Neuronal stem cell (in vitro differentiated cells): ENCODE data around the gene JPH4.

Experiments
- DNase-seq: peaks from one replicate; pipeline ENCODE4 v3.0.0-alpha.2; 2013; ENCODE audit warnings: low spot score
- H2AFZ ChIP-seq: one replicate; pipeline ENCODE4 v1.6.1; 2013; ENCODE audit warnings: mild to moderate bottlenecking, low read length, inconsistent platforms
- H2AK5ac ChIP-seq: 2 replicates; pipeline ENCODE4 v1.6.1; 2013; ENCODE audit warnings: low read depth, mild to moderate bottlenecking, inconsistent platforms, low read length, moderate library complexity, mixed read lengths
- H2BK120ac ChIP-seq: 2 replicates; pipeline ENCODE4 v1.6.1; 2013; ENCODE audit warnings: low read depth, mild to moderate bottlenecking, inconsistent platforms, low read length, moderate library complexity, mixed read lengths
- H2BK12ac ChIP-seq: one replicate; pipeline ENCODE4 v1.6.1; 2013; ENCODE audit warnings: low read length, inconsistent platforms
- H2BK15ac ChIP-seq: 2 replicates; pipeline ENCODE4 v1.6.1; 2013; ENCODE audit warnings: mild to moderate bottlenecking, low read length, inconsistent platforms, mixed read lengths
- H2BK5ac ChIP-seq: one replicate; pipeline ENCODE4 v1.6.1; 2013; ENCODE audit warnings: inconsistent platforms, mild to moderate bottlenecking, low read length, moderate library complexity
- H3K14ac ChIP-seq: one replicate; pipeline ENCODE4 v1.6.1; 2013; ENCODE audit warnings: low read length, inconsistent platforms
- H3K18ac ChIP-seq: 2 replicates; pipeline ENCODE4 v1.6.1; 2013; ENCODE audit warnings: low read length, inconsistent platforms
- H3K23ac ChIP-seq: 2 replicates; pipeline ENCODE4 v1.6.1; 2013; ENCODE audit warnings: low read depth, mild to moderate bottlenecking, mixed read lengths, low read length, inconsistent platforms; ENCODE audit not compliant: poor library complexity
- H3K27ac ChIP-seq: replicated peaks from 3 replicates; pipeline ENCODE4 v1.5.1; 2013; ENCODE audit warnings: low read length, inconsistent platforms
- H3K27me3 ChIP-seq, 3 experiments: 2 replicates each; pipeline ENCODE4 v1.6.1; 2013; ENCODE audit warnings: low read length in 3 of 3, mild to moderate bottlenecking in 2 of 3, inconsistent platforms in 1 of 3, low read depth in 1 of 3, mixed read lengths in 1 of 3, moderate library complexity in 1 of 3; ENCODE audit not compliant: control insufficient read depth in 3 of 3, insufficient read depth in 3 of 3
- H3K36me3 ChIP-seq, 2 donors: replicated peaks in 1 of 2; 2 replicates each; pipeline ENCODE4 v1.6.1; 2013; ENCODE audit warnings: low read length in 2 of 2; ENCODE audit not compliant: control insufficient read depth in 2 of 2, insufficient read depth in 2 of 2
- H3K4ac ChIP-seq: 2 replicates; pipeline ENCODE4 v1.6.1; 2013; ENCODE audit warnings: inconsistent platforms, mild to moderate bottlenecking, low read length, moderate library complexity
- H3K4me1 ChIP-seq, 2 donors: 1 replicate in 1 of 2; 2 replicates in 1 of 2; pipeline ENCODE4 v1.6.1; 2013; ENCODE audit warnings: low read length in 2 of 2, low read depth in 1 of 2; ENCODE audit not compliant: control insufficient read depth in 2 of 2, insufficient read depth in 1 of 2
- H3K4me2 ChIP-seq: one replicate; pipeline ENCODE4 v1.6.1; 2013; ENCODE audit warnings: mild to moderate bottlenecking, low read length, inconsistent platforms; ENCODE audit not compliant: insufficient read depth, poor library complexity, severe bottlenecking
- H3K4me3 ChIP-seq, 2 donors: 2 replicates each; pipeline ENCODE4 v1.5.1; 2013; ENCODE audit warnings: low read length in 2 of 2, mild to moderate bottlenecking in 2 of 2, inconsistent platforms in 1 of 2, moderate library complexity in 1 of 2
- H3K79me1 ChIP-seq: one replicate; pipeline ENCODE4 v1.6.1; 2013; ENCODE audit warnings: low read depth, mild to moderate bottlenecking, inconsistent platforms, low read length, moderate library complexity
- H3K9ac ChIP-seq: one replicate; pipeline ENCODE4 v1.6.1; 2013; ENCODE audit warnings: mild to moderate bottlenecking, low read depth, low read length, inconsistent platforms; ENCODE audit not compliant: poor library complexity
- H3K9me3 ChIP-seq, 2 donors: replicated peaks in 1 of 2; 2 replicates each; pipeline versions ENCODE3 to v1.6.1; 2013; ENCODE audit warnings: low read length in 2 of 2, mild to moderate bottlenecking in 2 of 2, inconsistent platforms in 1 of 2, low read depth in 1 of 2, mixed read lengths in 1 of 2, moderate library complexity in 1 of 2; ENCODE audit not compliant: control insufficient read depth in 2 of 2, insufficient read depth in 1 of 2
- H4K8ac ChIP-seq: one replicate; pipeline ENCODE4 v1.6.1; 2013; ENCODE audit warnings: low read depth, mild to moderate bottlenecking, inconsistent platforms, low read length, moderate library complexity
- H4K91ac ChIP-seq: one replicate; pipeline ENCODE4 v1.6.1; 2013; ENCODE audit warnings: low read length, low read depth, mild to moderate bottlenecking, inconsistent platforms; ENCODE audit not compliant: poor library complexity
- WGBS, 2 donors: extraction: QIAGEN DNeasy Blood & Tissue Kit; methylation state at CpG; one replicate each; pipeline ENCODE4 v1.1.7; 2013; ENCODE audit warnings: missing lambda C conversion rate in 2 of 2, mixed read lengths in 1 of 2; ENCODE audit not compliant: insufficient read length in 2 of 2, insufficient replicate concordance in 1 of 2; ENCODE audit errors: extremely low coverage in 2 of 2; 5-methylcytosine and 5-hydroxymethylcytosine counted together

The JPH4 gene

GRCh38 chr14:23559010-23559925 is 19.3 kb downstream of the JPH4 start:
- Histone ChIP-seq H4K8ac (no peak overlapping the region), H3K23ac (no peak overlapping the region), H3K18ac (no peak overlapping the region), H3K27ac (no peak overlapping the region), H2BK12ac (no peak overlapping the region), H3K79me1 (peaks cover 2% of the 10 kb centered on the region), H3K4ac (no peak overlapping the region), H2BK5ac (no peak overlapping the region), H3K14ac (no peak overlapping the region), H3K4me2 (no peak overlapping the region), H3K9ac (no peak overlapping the region), H4K91ac (no peak overlapping the region), H3K4me1 (peaks cover 9 to 12% of the 10 kb centered on the region in 2 donors), H3K36me3 (peaks cover 18 to 32% of the 10 kb centered on the region in 2 donors), H2BK15ac (no peak overlapping the region), H2BK120ac (no peak overlapping the region), H2AK5ac (no peak overlapping the region), H3K4me3 (no peak overlapping the region), H3K9me3 (no peaks in the 10 kb centered on the region), H3K27me3 (no peaks in the 10 kb centered on the region), H2AFZ (no peak overlapping the region)
- DNase-seq: peak; percentile 68
- WGBS, 2 donors: no CpG with 5 or more reads among the region's 21 CpGs

- DNase-seq: no peak
- Histone ChIP-seq H2AFZ (no peak overlapping the region), H2BK5ac (no peak overlapping the region), H2BK12ac (no peak overlapping the region), H2AK5ac (no peak overlapping the region), H2BK15ac (no peak overlapping the region), H2BK120ac (no peak overlapping the region), H4K8ac (no peak overlapping the region), H3K14ac (no peak overlapping the region), H3K27me3 (no peaks in the 10 kb centered on the region), H3K9me3 (no peaks in the 10 kb centered on the region), H3K4me1 (peaks cover 9 to 12% of the 10 kb centered on the region in 2 donors), H3K4me3 (no peak overlapping the region), H3K23ac (no peak overlapping the region), H3K4me2 (no peak overlapping the region), H3K9ac (no peak overlapping the region), H3K27ac (no peak overlapping the region), H3K36me3 (peaks cover 18 to 28% of the 10 kb centered on the region in 2 donors), H3K79me1 (peaks cover 2% of the 10 kb centered on the region), H4K91ac (no peak overlapping the region), H3K4ac (no peak overlapping the region), H3K18ac (no peak overlapping the region)
- WGBS, 2 donors: no CpG with 5 or more reads among the region's 10 CpGs
Measured at GRCh38 chr14:23558346-23559009, 20.1 kb downstream of the JPH4 start.

- no peaks in the 10 kb centered on the region for H3K27me3 ChIP-seq
- H3K9ac ChIP-seq: no peak overlapping the region
- H2BK5ac ChIP-seq: no peak overlapping the region
- no peak overlapping the region for H3K14ac ChIP-seq
- no peak overlapping the region for H2AK5ac ChIP-seq
- H3K4me3 ChIP-seq: no peak overlapping the region
- no peak overlapping the region for H3K18ac ChIP-seq
- H4K8ac ChIP-seq: no peak overlapping the region
- no peak overlapping the region for H3K27ac ChIP-seq
- no peak overlapping the region for H2BK12ac ChIP-seq
- H3K4me1 ChIP-seq: peaks cover 9 to 12% of the 10 kb centered on the region in 2 donors
- H3K23ac ChIP-seq: no peak overlapping the region
- no peaks in the 10 kb centered on the region for H3K9me3 ChIP-seq
- no peak for DNase-seq
- no peak overlapping the region for H4K91ac ChIP-seq
- H2BK15ac ChIP-seq: no peak overlapping the region
- no peak overlapping the region for H3K4ac ChIP-seq
- H2AFZ ChIP-seq: no peak overlapping the region
- H3K36me3 ChIP-seq: peaks cover 18 to 26% of the 10 kb centered on the region in 2 donors
- H2BK120ac ChIP-seq: no peak overlapping the region
- no CpG with 5 or more reads among the region's 1 CpG for WGBS, 2 donors
- H3K79me1 ChIP-seq: peaks cover 2% of the 10 kb centered on the region
- no peak overlapping the region for H3K4me2 ChIP-seq
Measured at GRCh38 chr14:23557946-23558345, 20.6 kb downstream of the JPH4 start.

GRCh38 chr14:23557521-23557920 is 21.1 kb downstream of the JPH4 start:
- H3K4ac ChIP-seq: no peak overlapping the region
- H2BK5ac ChIP-seq: no peak overlapping the region
- H3K18ac ChIP-seq: no peak overlapping the region
- no peak overlapping the region for H2AFZ ChIP-seq
- H3K14ac ChIP-seq: no peak overlapping the region
- H4K91ac ChIP-seq: no peak overlapping the region
- H3K79me1 ChIP-seq: peaks cover 2% of the 10 kb centered on the region
- no peak overlapping the region for H3K27ac ChIP-seq
- DNase-seq: no peak
- peaks cover 18 to 26% of the 10 kb centered on the region in 2 donors for H3K36me3 ChIP-seq
- no peak overlapping the region for H3K23ac ChIP-seq
- no peak overlapping the region for H2AK5ac ChIP-seq
- no peak overlapping the region for H2BK12ac ChIP-seq
- H3K9ac ChIP-seq: no peak overlapping the region
- H3K4me3 ChIP-seq: no peak overlapping the region
- peaks cover 9 to 12% of the 10 kb centered on the region in 2 donors for H3K4me1 ChIP-seq
- no peaks in the 10 kb centered on the region for H3K9me3 ChIP-seq
- no peak overlapping the region for H2BK15ac ChIP-seq
- no peak overlapping the region for H3K4me2 ChIP-seq
- H2BK120ac ChIP-seq: no peak overlapping the region
- WGBS, 2 donors: no CpG with 5 or more reads among the region's 2 CpGs
- H4K8ac ChIP-seq: no peak overlapping the region
- H3K27me3 ChIP-seq: no peaks in the 10 kb centered on the region
